Adrenal gland (tissue), 5 donors: ENCODE measurements around the gene HIC2.
"Not testable (repeated sequence)": the region's sequence is repeated elsewhere in the genome, so short reads cannot be mapped to it uniquely, and the experiment has no call there.

ENCODE experiments used
- POLR2A ChIP-seq, 2 donors: fragments of 450-650 bp; IDR thresholded peaks; one replicate each; pipeline ENCODE4 v1.6.1; 2017; ENCODE audit warnings: antibody characterized with exemption in 2 of 2, mild to moderate bottlenecking in 2 of 2, moderate library complexity in 1 of 2
- TF ChIP-seq, protein P1 (sequence below), 6 experiments: fragments of 450-650 bp in 4 of 6; fragments of 200-600 bp in 2 of 6; sonication (generic) in 1 of 6; IDR thresholded peaks; 1 replicate in 5 of 6; 2 replicates in 1 of 6; pipeline versions ENCODE4 v1.5.1 to v1.8.0; 2016 to 2021; ENCODE audit warnings: antibody characterized with exemption in 6 of 6, mild to moderate bottlenecking in 2 of 6, moderate library complexity in 1 of 6
- donor health status: DM: no; HTN: no; CAD: no.

DNA sequence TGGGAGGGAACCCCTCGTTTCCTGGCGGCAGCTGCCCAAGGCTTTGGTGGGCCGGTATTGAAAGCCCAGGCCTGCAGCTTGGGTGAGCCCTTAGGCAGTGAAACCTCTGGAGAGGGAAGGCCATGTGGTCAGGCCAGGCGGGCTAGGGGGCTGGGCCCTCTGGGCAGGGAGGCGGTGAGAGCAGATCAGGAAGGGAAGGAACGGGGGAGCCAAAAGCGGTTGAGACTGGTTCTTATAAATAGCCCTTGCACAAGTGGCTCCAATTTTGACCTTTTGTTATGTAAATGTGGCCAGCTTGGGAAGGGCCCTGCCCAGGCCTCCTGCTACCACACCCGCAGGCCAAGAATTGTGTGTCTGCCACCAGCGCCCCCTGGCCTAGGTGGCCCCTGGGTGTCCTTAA is 25.0 kb downstream of the HIC2 start:
- not testable (repeated sequence) for TF ChIP-seq POLR2A (IDR thresholded peaks at IDR 0.05)
- TF ChIP-seq, protein P1, sequence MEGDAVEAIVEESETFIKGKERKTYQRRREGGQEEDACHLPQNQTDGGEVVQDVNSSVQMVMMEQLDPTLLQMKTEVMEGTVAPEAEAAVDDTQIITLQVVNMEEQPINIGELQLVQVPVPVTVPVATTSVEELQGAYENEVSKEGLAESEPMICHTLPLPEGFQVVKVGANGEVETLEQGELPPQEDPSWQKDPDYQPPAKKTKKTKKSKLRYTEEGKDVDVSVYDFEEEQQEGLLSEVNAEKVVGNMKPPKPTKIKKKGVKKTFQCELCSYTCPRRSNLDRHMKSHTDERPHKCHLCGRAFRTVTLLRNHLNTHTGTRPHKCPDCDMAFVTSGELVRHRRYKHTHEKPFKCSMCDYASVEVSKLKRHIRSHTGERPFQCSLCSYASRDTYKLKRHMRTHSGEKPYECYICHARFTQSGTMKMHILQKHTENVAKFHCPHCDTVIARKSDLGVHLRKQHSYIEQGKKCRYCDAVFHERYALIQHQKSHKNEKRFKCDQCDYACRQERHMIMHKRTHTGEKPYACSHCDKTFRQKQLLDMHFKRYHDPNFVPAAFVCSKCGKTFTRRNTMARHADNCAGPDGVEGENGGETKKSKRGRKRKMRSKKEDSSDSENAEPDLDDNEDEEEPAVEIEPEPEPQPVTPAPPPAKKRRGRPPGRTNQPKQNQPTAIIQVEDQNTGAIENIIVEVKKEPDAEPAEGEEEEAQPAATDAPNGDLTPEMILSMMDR (IDR thresholded peaks at IDR 0.05), result not testable (repeated sequence)
